GM19035 (cell line): ENCODE measurements around the gene ATP2A1.
"Not testable (repeated sequence)": the region's sequence is repeated elsewhere in the genome, so short reads cannot be mapped to it uniquely, and the experiment has no call there.

Experiments used
- ATAC-seq: cut with Tn5 transposase; IDR thresholded peaks from one replicate; pipeline ENCODE4 v1.9.1; 2021; ENCODE audit not compliant: unreplicated experiment

ATP2A1 gene

GRCh38 chr16:28880589-28880915 lies 2.3 kb downstream of the ATP2A1 start:
- no peak for ATAC-seq

GRCh38 chr16:28880955-28881354 lies 2.7 kb downstream of the ATP2A1 start:
- ATAC-seq, result no peak

- not testable (repeated sequence) for ATAC-seq
These were observed 3.3 kb downstream of the ATP2A1 start for GRCh38 chr16:28881565-28881964.

GRCh38 chr16:28882551-28883160 lies 4.4 kb downstream of the ATP2A1 start:
- ATAC-seq, result no peak

- no peak for ATAC-seq
These were observed 5.1 kb downstream of the ATP2A1 start for GRCh38 chr16:28883221-28883996.

GRCh38 chr16:28884045-28884444 lies 5.8 kb downstream of the ATP2A1 start:
- no peak for ATAC-seq

GRCh38 chr16:28886945-28887344 lies 8.7 kb downstream of the ATP2A1 start:
- no peak for ATAC-seq

GRCh38 chr16:28890355-28890754 lies 12.1 kb downstream of the ATP2A1 start:
- not testable (repeated sequence) for ATAC-seq

- ATAC-seq, result no peak
These were observed 13.9 kb downstream of the ATP2A1 start for GRCh38 chr16:28891964-28892890.

GRCh38 chr16:28893291-28893690 lies 15.0 kb downstream of the ATP2A1 start:
- ATAC-seq, result no peak

GRCh38 chr16:28895609-28896008 lies 17.3 kb downstream of the ATP2A1 start:
- no peak for ATAC-seq

GRCh38 chr16:28897826-28898225 lies 19.5 kb downstream of the ATP2A1 start:
- no peak for ATAC-seq

GRCh38 chr16:28898266-28898665 lies 20.0 kb downstream of the ATP2A1 start:
- ATAC-seq, result no peak

- ATAC-seq, result no peak
These were observed 20.7 kb downstream of the ATP2A1 start for GRCh38 chr16:28898942-28899341.

- ATAC-seq, result no peak
These were observed 21.7 kb downstream of the ATP2A1 start for GRCh38 chr16:28899882-28900590.

- ATAC-seq, result no peak
These were observed 22.3 kb downstream of the ATP2A1 start for GRCh38 chr16:28900601-28901000.

GRCh38 chr16:28901862-28902261 lies 23.6 kb downstream of the ATP2A1 start:
- ATAC-seq, result no peak

- ATAC-seq, result no peak
These were observed 24.6 kb downstream of the ATP2A1 start for GRCh38 chr16:28902909-28903308.

GRCh38 chr16:28903344-28904042 lies 25.2 kb downstream of the ATP2A1 start:
- ATAC-seq, result no peak

GRCh38 chr16:28904363-28904762 lies 26.1 kb downstream of the ATP2A1 start:
- no peak for ATAC-seq
